ENCODE results near the gene CAMTA1. TPM values are rescaled to one million over a fixed set of nuclear protein-coding genes. Genes with fewer than 3 reads are reported as not detected.

Gene CAMTA1
- total RNA-seq, 1 experiment from 2014 or later = 60.0 TPM

DNA sequence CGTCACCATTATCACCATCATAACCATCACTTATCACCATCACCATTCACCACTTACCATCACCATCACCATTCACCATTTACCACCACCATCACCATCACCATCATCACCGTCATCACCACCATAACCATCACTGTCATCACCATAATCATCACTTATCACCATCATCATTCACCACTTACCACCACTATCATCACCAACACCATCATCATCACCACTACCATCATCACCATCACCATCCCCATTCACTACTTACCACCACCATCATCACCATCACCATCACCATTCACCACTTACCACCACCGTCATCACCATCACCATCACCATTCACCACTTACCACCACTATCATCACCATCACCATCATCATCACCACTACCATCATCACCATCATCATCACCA lies 151.8 kb downstream of the CAMTA1 start:
- intact Hi-C loops (cut with micrococcal nuclease; ENCODE audit: unreplicated experiment) = no loop called here
- TF ChIP-seq, protein P1, sequence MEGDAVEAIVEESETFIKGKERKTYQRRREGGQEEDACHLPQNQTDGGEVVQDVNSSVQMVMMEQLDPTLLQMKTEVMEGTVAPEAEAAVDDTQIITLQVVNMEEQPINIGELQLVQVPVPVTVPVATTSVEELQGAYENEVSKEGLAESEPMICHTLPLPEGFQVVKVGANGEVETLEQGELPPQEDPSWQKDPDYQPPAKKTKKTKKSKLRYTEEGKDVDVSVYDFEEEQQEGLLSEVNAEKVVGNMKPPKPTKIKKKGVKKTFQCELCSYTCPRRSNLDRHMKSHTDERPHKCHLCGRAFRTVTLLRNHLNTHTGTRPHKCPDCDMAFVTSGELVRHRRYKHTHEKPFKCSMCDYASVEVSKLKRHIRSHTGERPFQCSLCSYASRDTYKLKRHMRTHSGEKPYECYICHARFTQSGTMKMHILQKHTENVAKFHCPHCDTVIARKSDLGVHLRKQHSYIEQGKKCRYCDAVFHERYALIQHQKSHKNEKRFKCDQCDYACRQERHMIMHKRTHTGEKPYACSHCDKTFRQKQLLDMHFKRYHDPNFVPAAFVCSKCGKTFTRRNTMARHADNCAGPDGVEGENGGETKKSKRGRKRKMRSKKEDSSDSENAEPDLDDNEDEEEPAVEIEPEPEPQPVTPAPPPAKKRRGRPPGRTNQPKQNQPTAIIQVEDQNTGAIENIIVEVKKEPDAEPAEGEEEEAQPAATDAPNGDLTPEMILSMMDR (IDR thresholded peaks at IDR 0.05; ENCODE audit: insufficient read depth in 1 of 2, low read depth in 1 of 2, low read length in 1 of 2, severe bottlenecking in 1 of 2, unreplicated experiment in 1 of 2) = no peak
- CTCF ChIA-PET = no interaction called here

DNA sequence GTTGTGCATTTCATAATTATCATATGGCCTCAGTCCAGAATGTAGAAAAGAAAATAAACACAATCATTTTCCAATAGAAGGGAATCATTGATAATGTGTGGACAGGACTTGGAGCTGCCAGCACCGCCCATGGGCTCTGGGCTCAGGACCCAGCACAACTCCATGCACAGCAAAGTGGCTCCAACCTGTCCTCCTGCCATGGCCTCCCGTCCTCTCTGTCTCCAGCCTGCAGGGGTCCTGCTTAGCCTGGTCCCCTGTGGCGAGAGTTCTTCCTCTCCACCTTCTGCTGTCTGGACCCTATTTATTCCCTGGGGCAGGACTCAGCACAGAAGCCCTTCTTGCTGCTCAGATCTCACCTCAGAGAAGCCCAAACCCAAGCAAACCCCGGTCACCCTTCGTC lies 154.1 kb downstream of the CAMTA1 start:
- no TSS peak for BruUV-seq (replicated peaks)
- H3K9me3 ChIP-seq = no peaks in the 10 kb centered on the region
- TF ChIP-seq, protein P1 (IDR thresholded peaks at IDR 0.05; ENCODE audit: insufficient read depth in 1 of 2, low read depth in 1 of 2, low read length in 1 of 2, severe bottlenecking in 1 of 2, unreplicated experiment in 1 of 2) = no peak
- peaks cover 7% of the 10 kb centered on the region for H3K27me3 Mint-ChIP-seq (ENCODE audit: insufficient read depth, unreplicated experiment)
- H3K4me1 Mint-ChIP-seq (ENCODE audit: low read depth, unreplicated experiment) = no peaks in the 10 kb centered on the region
- H3K36me3 ChIP-seq (ENCODE audit: control insufficient read depth, insufficient read depth, low read length) = no peaks in the 10 kb centered on the region
- ChIA-PET CTCF (no interaction called here), POLR2A (no interaction called here)
- H3K27me3 ChIP-seq (replicated peaks; ENCODE audit: control insufficient read depth, insufficient read depth, low read length) = no peaks in the 10 kb centered on the region
- no peaks in the 10 kb centered on the region for H3K9me3 Mint-ChIP-seq (ENCODE audit: unreplicated experiment)
- H3K36me3 Mint-ChIP-seq (ENCODE audit: insufficient read depth, unreplicated experiment) = no peaks in the 10 kb centered on the region
- no peak overlapping the region for H3K4me3 Mint-ChIP-seq (ENCODE audit: unreplicated experiment)
- intact Hi-C loops (cut with micrococcal nuclease; ENCODE audit: unreplicated experiment) = no loop called here
- no peak overlapping the region for H3K4me3 ChIP-seq (ENCODE audit: low read depth, low read length)
- no peak overlapping the region for H3K27ac Mint-ChIP-seq (ENCODE audit: unreplicated experiment)
- H3K4me1 ChIP-seq = no peaks in the 10 kb centered on the region
- DNase-seq = no peak

More for the DNA sequence above, 151.8 kb downstream of the CAMTA1 start:
- Histone ChIP-seq H3K9me3 (no peaks in the 10 kb centered on the region), H3K27me3 (replicated peaks; ENCODE audit: control insufficient read depth, insufficient read depth, low read length) (no peaks in the 10 kb centered on the region), H3K4me1 (no peaks in the 10 kb centered on the region), H3K4me3 (ENCODE audit: low read depth, low read length) (no peak overlapping the region), H3K36me3 (ENCODE audit: control insufficient read depth, insufficient read depth, low read length) (no peaks in the 10 kb centered on the region)
- Mint-ChIP-seq H3K9me3 (ENCODE audit: unreplicated experiment) (no peaks in the 10 kb centered on the region), H3K4me3 (ENCODE audit: unreplicated experiment) (no peak overlapping the region), H3K36me3 (ENCODE audit: insufficient read depth, unreplicated experiment) (no peaks in the 10 kb centered on the region), H3K4me1 (ENCODE audit: low read depth, unreplicated experiment) (no peaks in the 10 kb centered on the region), H3K27me3 (ENCODE audit: insufficient read depth, unreplicated experiment) (peaks cover 6% of the 10 kb centered on the region), H3K27ac (ENCODE audit: unreplicated experiment) (no peak overlapping the region)
- BruUV-seq (replicated peaks) = no TSS peak
- POLR2A ChIA-PET = no interaction called here
- no peak for DNase-seq

DNA sequence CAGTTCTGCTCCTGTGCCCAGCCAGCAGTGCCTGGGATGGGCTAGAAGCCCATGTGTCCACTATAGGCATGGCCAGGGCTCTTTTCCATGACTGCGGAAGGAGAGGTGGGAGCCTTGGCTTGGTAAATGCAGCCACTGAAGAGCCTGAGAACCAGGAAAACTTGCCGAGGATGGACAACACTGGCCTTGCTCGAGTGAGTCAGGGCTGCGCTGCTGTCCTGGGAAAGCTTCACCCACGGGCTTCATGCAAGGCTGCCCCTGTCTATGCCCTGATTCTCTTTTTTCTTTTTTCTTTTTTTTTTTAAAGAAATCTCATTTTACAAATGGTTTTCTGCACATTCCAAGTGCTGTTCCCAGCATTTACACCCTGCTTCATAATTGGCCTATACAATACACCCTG lies 156.5 kb downstream of the CAMTA1 start:
- DNase-seq = no peak
- TF ChIP-seq, protein P1 (IDR thresholded peaks at IDR 0.05; ENCODE audit: insufficient read depth in 1 of 2, low read depth in 1 of 2, low read length in 1 of 2, severe bottlenecking in 1 of 2, unreplicated experiment in 1 of 2) = no peak
- Histone ChIP-seq H3K36me3 (ENCODE audit: control insufficient read depth, insufficient read depth, low read length) (no peaks in the 10 kb centered on the region), H3K4me3 (ENCODE audit: low read depth, low read length) (no peak overlapping the region), H3K9me3 (no peaks in the 10 kb centered on the region), H3K27me3 (replicated peaks; ENCODE audit: control insufficient read depth, insufficient read depth, low read length) (no peaks in the 10 kb centered on the region), H3K4me1 (no peaks in the 10 kb centered on the region)
- intact Hi-C loops (cut with micrococcal nuclease; ENCODE audit: unreplicated experiment) = no loop called here
- POLR2A ChIA-PET = no interaction called here
- CTCF ChIA-PET = no interaction called here
- Mint-ChIP-seq H3K9me3 (ENCODE audit: unreplicated experiment) (no peaks in the 10 kb centered on the region), H3K4me1 (ENCODE audit: low read depth, unreplicated experiment) (no peaks in the 10 kb centered on the region), H3K27ac (ENCODE audit: unreplicated experiment) (no peak overlapping the region), H3K27me3 (ENCODE audit: insufficient read depth, unreplicated experiment) (peaks cover 6% of the 10 kb centered on the region), H3K4me3 (ENCODE audit: unreplicated experiment) (no peak overlapping the region), H3K36me3 (ENCODE audit: insufficient read depth, unreplicated experiment) (no peaks in the 10 kb centered on the region)
- BruUV-seq (replicated peaks) = no TSS peak
